ENCODE results near the gene SPAG9.
A peak's percentile ranks its signal among the peaks of the same experiment; 100 is the strongest.

SPAG9 gene

GRCh38 chr17:50916026-50916707 is 204.5 kb downstream of the SPAG9 start:
- WGBS, 2 donors (ENCODE audit: extremely low coverage in 2 of 2, insufficient read length in 2 of 2, insufficient replicate concordance in 1 of 2), result no CpG with 5 or more reads among the region's 2 CpGs
- H3K4me2 ChIP-seq (ENCODE audit: insufficient read depth, low read length, poor library complexity, severe bottlenecking), result no peak overlapping the region
- no peak overlapping the region for H2BK15ac ChIP-seq (ENCODE audit: low read length)
- H2BK120ac ChIP-seq (ENCODE audit: low read depth, low read length), result no peak overlapping the region
- H3K9me3 ChIP-seq (replicated peaks in 1 of 2; ENCODE audit: control insufficient read depth in 2 of 2, insufficient read depth in 1 of 2, low read depth in 1 of 2, low read length in 2 of 2), result no peaks in the 10 kb centered on the region
- H2AFZ ChIP-seq (ENCODE audit: low read length), result peak overlapping the region; percentile 2
- H3K4me1 ChIP-seq (ENCODE audit: control insufficient read depth in 2 of 2, insufficient read depth in 1 of 2, low read depth in 1 of 2, low read length in 2 of 2), result peaks cover 33 to 49% of the 10 kb centered on the region in 2 donors
- no peak overlapping the region for H3K14ac ChIP-seq (ENCODE audit: low read length)
- no peak for DNase-seq (ENCODE audit: low spot score)
- peaks cover 0 to 5% (median 0%) of the 10 kb centered on the region in 3 experiments for H3K27me3 ChIP-seq (ENCODE audit: control insufficient read depth in 3 of 3, insufficient read depth in 3 of 3, low read depth in 1 of 3, low read length in 3 of 3)
- H4K8ac ChIP-seq (ENCODE audit: low read depth, low read length), result no peak overlapping the region
- no peak overlapping the region for H2BK5ac ChIP-seq (ENCODE audit: low read length)
- H2BK12ac ChIP-seq (ENCODE audit: low read length), result no peak overlapping the region
- no peak overlapping the region for H3K4me3 ChIP-seq (ENCODE audit: low read length in 2 of 2)
- no peak overlapping the region for H3K9ac ChIP-seq (ENCODE audit: low read depth, low read length, poor library complexity)
- no peak overlapping the region for H2AK5ac ChIP-seq (ENCODE audit: low read depth, low read length)
- H3K79me1 ChIP-seq (ENCODE audit: low read depth, low read length), result no peaks in the 10 kb centered on the region
- H4K91ac ChIP-seq (ENCODE audit: low read depth, low read length, poor library complexity), result no peak overlapping the region
- no peak overlapping the region for H3K23ac ChIP-seq (ENCODE audit: low read depth, low read length, poor library complexity)
- H3K36me3 ChIP-seq (replicated peaks in 1 of 2; ENCODE audit: control insufficient read depth in 2 of 2, insufficient read depth in 2 of 2, low read length in 2 of 2), result no peaks in the 10 kb centered on the region
- no peak overlapping the region for H3K18ac ChIP-seq (ENCODE audit: low read length)
- H3K27ac ChIP-seq (replicated peaks; ENCODE audit: low read length), result no peak overlapping the region
- no peak overlapping the region for H3K4ac ChIP-seq (ENCODE audit: low read length)

GRCh38 chr17:50914505-50915063 is 206.1 kb downstream of the SPAG9 start:
- Histone ChIP-seq H2BK12ac (ENCODE audit: low read length) (no peak overlapping the region), H4K8ac (ENCODE audit: low read depth, low read length) (no peak overlapping the region), H2AFZ (ENCODE audit: low read length) (peak overlapping the region; percentile 39), H2BK120ac (ENCODE audit: low read depth, low read length) (peak overlapping the region; percentile 21), H3K27me3 (ENCODE audit: control insufficient read depth in 3 of 3, insufficient read depth in 3 of 3, low read depth in 1 of 3, low read length in 3 of 3) (peaks cover 0 to 2% (median 0%) of the 10 kb centered on the region in 3 experiments), H3K18ac (ENCODE audit: low read length) (no peak overlapping the region), H3K23ac (ENCODE audit: low read depth, low read length, poor library complexity) (no peak overlapping the region), H3K4me3 (ENCODE audit: low read length in 2 of 2) (no peak overlapping the region), H3K4me1 (ENCODE audit: control insufficient read depth in 2 of 2, insufficient read depth in 1 of 2, low read depth in 1 of 2, low read length in 2 of 2) (peaks cover 29 to 35% of the 10 kb centered on the region in 2 donors), H2AK5ac (ENCODE audit: low read depth, low read length) (no peak overlapping the region), H4K91ac (ENCODE audit: low read depth, low read length, poor library complexity) (no peak overlapping the region), H3K4me2 (ENCODE audit: insufficient read depth, low read length, poor library complexity, severe bottlenecking) (no peak overlapping the region), H3K79me1 (ENCODE audit: low read depth, low read length) (no peaks in the 10 kb centered on the region), H2BK15ac (ENCODE audit: low read length) (no peak overlapping the region), H3K4ac (ENCODE audit: low read length) (no peak overlapping the region), H3K14ac (ENCODE audit: low read length) (no peak overlapping the region), H3K36me3 (replicated peaks in 1 of 2; ENCODE audit: control insufficient read depth in 2 of 2, insufficient read depth in 2 of 2, low read length in 2 of 2) (no peaks in the 10 kb centered on the region), H3K9me3 (replicated peaks in 1 of 2; ENCODE audit: control insufficient read depth in 2 of 2, insufficient read depth in 1 of 2, low read depth in 1 of 2, low read length in 2 of 2) (peaks cover 0 to 3% of the 10 kb centered on the region in 2 donors), H3K9ac (ENCODE audit: low read depth, low read length, poor library complexity) (no peak overlapping the region), H2BK5ac (ENCODE audit: low read length) (peak overlapping the region; percentile 19), H3K27ac (replicated peaks; ENCODE audit: low read length) (no peak overlapping the region)
- no peak for DNase-seq (ENCODE audit: low spot score)
- no CpG with 5 or more reads among the region's 11 CpGs for WGBS, 2 donors (ENCODE audit: extremely low coverage in 2 of 2, insufficient read length in 2 of 2, insufficient replicate concordance in 1 of 2)

- Histone ChIP-seq H3K4me2 (ENCODE audit: insufficient read depth, low read length, poor library complexity, severe bottlenecking) (no peak overlapping the region), H3K79me1 (ENCODE audit: low read depth, low read length) (no peaks in the 10 kb centered on the region), H2AFZ (ENCODE audit: low read length) (no peak overlapping the region), H3K18ac (ENCODE audit: low read length) (no peak overlapping the region), H4K8ac (ENCODE audit: low read depth, low read length) (no peak overlapping the region), H2BK120ac (ENCODE audit: low read depth, low read length) (no peak overlapping the region), H2BK5ac (ENCODE audit: low read length) (no peak overlapping the region), H3K9me3 (replicated peaks in 1 of 2; ENCODE audit: control insufficient read depth in 2 of 2, insufficient read depth in 1 of 2, low read depth in 1 of 2, low read length in 2 of 2) (peaks cover 0 to 4% of the 10 kb centered on the region in 2 donors), H3K27ac (replicated peaks; ENCODE audit: low read length) (no peak overlapping the region), H3K4me1 (ENCODE audit: control insufficient read depth in 2 of 2, insufficient read depth in 1 of 2, low read depth in 1 of 2, low read length in 2 of 2) (peaks cover 24 to 27% of the 10 kb centered on the region in 2 donors), H3K14ac (ENCODE audit: low read length) (no peak overlapping the region), H3K23ac (ENCODE audit: low read depth, low read length, poor library complexity) (no peak overlapping the region), H3K9ac (ENCODE audit: low read depth, low read length, poor library complexity) (no peak overlapping the region), H2AK5ac (ENCODE audit: low read depth, low read length) (peak overlapping the region; percentile 26), H4K91ac (ENCODE audit: low read depth, low read length, poor library complexity) (no peak overlapping the region), H3K4ac (ENCODE audit: low read length) (no peak overlapping the region), H2BK12ac (ENCODE audit: low read length) (no peak overlapping the region), H3K4me3 (ENCODE audit: low read length in 2 of 2) (no peak overlapping the region), H3K27me3 (ENCODE audit: control insufficient read depth in 3 of 3, insufficient read depth in 3 of 3, low read depth in 1 of 3, low read length in 3 of 3) (peaks cover 0 to 2% (median 0%) of the 10 kb centered on the region in 3 experiments), H3K36me3 (replicated peaks in 1 of 2; ENCODE audit: control insufficient read depth in 2 of 2, insufficient read depth in 2 of 2, low read length in 2 of 2) (no peaks in the 10 kb centered on the region), H2BK15ac (ENCODE audit: low read length) (no peak overlapping the region)
- no peak for DNase-seq (ENCODE audit: low spot score)
- no CpG with 5 or more reads among the region's 2 CpGs for WGBS, 2 donors (ENCODE audit: extremely low coverage in 2 of 2, insufficient read length in 2 of 2, insufficient replicate concordance in 1 of 2)
Measured at GRCh38 chr17:50913120-50913519, 207.5 kb downstream of the SPAG9 start.
